Activated CD4-positive, alpha-beta T cell treated with anti-CD3 and anti-CD28 coated beads, Interleukin-2, amount 50 U/mL, for 48 hours (primary cell): ENCODE data around the gene QSOX1.

Experiments
- DNase-seq, 2 experiments: peaks; one replicate each; pipeline ENCODE4 v3.0.0-alpha.2; 2020

The QSOX1 gene

DNA sequence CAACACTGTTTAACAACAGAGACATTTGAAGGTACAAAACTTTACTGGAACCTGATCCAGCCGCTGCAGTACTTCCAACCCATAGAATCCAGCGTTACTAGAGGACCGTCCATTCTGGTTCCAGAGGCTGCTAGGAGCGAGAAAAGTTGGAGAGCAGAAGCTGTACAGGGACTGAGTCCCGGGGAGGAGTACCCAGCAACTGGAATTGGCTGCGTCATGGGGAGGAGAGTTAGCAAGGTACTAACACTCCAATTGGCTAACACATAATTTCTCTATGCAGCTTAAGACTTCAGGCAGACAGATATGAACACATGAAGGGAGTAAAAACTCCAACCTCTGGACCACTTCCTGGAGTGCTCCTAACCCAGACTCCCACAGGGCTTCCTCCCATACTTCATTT lies 2.1 kb upstream of the QSOX1 start:
- no peak for DNase-seq

DNA sequence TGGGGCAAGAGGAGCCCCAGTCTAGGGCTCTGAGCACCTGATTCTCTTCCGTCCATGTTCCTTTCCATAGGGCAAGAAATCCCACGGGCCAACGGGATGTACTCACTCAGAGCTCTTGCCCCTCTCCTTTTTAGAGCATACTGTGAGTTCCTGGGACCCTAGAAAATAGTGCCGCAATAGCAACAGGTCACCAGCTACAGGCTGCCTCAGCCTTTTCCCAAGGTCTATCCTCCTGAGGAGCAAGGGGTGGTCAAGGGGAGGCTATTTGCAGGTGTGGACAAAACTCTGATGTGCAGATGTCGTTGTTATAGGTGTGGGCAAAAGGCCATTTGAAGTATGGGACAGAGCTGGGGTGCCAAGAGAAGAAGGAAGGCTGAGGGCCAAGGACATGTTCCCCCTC lies 1.6 kb upstream of the QSOX1 start:
- no peak for DNase-seq

DNA sequence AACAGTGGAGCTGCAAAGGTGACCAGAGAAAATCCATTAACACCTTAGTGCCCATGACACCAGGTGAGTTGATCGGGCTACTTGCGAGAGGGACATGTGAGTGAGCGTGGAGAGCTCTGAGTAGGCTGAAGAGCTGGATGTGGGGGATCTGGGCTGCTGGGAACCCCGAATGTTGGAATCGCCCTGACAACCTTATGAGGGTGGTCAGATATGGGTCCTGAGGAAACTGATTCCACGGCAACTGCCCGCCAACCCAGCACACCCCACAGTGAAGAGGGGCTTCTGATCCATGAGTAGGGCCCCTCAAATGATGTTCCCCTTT lies 705 bp upstream of the QSOX1 start:
- DNase-seq = no peak

DNA sequence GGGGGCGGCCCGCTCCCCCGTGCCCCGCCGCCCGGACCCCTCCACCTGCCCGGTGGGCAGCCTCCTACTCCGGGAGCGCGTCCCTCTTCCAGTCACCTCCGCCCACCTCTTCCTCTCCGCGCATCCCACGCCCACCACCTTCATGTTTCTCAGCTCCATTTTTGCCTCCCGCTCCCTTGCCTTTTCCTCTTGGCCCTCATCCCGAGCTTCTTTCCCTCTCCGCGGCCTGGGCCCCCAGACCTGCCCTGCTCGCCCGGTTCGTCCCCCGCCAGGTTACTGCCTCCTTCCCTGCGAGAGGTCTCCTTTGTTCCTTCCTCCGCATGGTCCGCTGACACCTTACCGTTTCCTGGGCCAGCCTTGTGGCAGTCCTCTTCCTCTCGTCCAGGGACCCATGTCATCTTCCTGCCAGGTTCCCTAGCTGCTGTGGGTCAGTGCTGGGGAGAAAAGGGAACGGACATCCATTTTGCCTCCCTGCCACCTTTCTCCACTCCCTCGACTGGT lies 563 bp downstream of the QSOX1 start:
- peak in 1 of 2 experiments; percentile 37 for DNase-seq

DNA sequence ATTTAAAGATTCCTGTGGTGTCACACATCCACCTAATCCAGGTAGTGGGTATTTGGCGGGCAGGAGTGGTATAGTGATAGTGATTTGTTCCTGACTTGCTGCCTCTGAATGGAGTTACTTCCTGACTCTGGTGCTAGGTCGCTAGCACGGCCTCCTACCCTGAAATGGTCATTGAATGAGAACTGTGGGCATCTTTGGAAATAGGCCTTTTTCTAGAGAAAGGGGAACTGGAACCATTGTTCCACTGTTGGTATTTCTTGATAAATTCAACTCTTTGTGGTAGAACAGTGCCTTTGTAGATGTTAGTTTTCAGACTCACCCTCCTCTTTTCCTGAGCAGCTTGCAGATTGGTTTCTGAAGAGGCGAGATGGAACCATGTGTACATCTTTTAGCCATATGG lies 1.5 kb downstream of the QSOX1 start:
- DNase-seq = no peak

DNA sequence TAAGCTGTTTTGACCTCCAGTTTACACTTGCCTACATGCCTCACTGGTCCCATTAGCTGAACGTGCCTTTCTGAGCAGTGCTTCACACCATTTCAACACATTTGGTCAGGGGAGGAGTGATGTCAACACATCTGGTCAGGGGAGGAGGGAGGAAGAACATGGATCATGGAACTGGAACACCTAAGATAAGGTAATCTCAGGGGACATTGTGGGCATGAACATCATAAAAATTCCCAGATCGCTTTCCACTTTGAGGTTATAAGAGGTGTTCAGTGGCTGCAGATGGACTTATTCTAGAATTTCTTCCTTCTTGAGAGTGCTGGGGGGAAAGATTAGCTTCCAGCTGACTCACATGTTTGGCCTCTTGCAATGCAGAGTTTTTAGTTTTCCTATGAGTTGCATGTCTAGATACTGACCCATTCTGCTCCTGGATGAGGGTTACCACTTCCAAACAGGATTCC lies 2.0 kb downstream of the QSOX1 start:
- DNase-seq = no peak

DNA sequence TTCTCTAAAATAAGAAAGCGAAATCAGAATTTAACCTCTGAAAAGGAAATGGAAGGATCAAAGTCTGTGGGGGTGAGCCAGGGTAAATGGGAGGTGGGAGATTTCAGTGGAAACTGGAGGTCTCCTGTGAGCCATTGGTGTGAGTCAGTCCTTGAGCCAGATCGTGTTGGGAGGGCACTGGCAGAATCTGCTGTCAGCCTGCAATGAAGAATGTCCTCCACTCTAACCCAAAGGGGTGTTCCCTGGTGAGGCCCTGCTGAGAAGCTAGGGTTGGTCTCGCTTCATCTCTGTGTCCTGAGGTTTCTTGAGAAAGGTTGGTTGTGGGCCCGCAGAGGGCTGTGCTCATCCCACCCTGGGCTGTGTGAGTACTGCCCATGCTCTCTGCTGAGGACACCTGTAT lies 2.4 kb downstream of the QSOX1 start:
- no peak for DNase-seq

DNA sequence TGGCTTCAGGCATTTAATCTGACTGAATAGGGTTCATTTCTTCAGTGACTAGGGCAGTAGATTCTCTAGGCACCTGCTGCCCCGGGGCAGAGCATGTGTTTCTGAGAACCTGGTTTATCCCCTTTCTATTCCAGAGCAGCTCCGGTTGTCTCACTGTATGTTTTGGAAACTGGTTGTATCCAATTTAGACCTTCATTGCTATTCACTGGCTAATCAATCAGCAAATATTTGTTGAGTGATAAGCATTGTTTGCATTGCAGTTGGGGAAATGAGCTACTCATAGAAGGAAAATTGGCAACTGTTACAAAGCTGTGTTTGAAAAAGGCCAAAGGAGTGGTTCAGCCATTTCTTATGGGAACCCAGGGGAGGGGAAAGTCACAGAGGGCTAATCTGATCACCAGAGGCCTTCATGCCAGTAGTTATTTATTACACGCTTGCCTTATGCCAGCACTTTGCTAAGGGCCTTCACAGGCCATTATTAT lies 2.9 kb downstream of the QSOX1 start:
- no peak for DNase-seq

DNA sequence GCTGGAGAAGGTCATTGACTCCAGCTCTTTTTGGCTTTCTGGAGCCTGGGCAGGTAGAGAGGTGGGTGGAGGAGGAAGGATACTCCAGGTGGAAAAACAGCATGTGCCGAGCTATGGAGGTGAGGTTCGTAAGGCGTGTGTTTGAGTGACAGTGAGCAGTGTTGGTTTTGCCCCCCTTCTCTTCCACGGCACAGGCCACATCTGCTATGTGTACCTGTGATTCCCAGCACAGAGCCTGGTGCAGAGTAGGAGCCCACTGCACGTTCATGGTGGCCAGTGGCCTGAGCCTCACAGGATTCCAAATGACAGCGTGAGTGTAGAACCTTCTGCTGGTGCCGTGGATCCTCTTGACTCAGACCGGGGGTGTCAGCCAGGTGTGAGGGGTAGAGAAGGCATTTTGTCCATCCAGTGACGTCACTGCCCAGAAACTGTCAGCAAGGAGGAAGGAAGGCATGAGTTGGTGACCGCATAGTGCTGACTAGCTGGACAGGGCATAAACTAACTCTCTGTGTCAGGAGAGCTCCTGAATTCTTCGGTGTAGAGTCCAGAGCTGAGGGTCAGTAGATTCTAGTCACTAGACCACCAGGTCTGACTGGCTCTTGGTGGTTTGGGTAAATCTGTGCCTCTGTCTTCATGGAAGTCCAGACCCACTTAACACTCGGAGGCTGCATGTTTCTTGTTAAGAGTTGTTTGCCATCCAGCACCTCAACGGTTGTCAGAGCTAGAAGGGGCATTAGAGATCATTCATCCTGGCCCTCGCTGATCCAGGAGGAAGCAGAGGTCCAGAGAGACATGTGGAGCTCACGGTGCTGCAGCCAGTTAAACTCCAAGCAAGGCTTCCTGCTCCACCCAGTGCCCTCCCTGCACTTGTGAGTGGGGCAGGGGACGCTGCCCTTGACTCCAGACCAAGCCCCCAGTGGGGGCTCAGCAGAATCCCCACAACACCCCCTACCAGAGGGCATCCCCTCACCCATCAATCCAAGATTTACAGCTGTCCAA lies 3.8 kb downstream of the QSOX1 start:
- DNase-seq = no peak

DNA sequence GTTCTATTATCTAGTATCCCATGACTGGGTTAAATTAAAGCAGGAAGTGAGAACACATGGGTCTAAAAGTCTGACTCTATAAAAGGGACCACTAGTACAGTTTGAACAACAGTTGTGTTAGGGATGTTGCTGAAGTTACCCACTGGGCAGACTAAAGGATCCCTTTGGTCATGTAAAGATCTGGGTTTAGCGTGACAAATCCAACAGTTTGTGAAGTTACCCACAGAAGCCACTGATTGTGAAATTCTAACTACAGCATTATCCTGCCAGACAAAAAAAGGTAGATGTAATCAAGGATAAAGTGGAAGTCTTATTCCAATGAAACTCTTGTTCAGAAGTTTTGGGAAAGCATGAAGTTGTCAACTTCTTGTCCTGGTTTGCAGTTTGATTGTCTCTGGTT lies 5.7 kb downstream of the QSOX1 start:
- DNase-seq = no peak

DNA sequence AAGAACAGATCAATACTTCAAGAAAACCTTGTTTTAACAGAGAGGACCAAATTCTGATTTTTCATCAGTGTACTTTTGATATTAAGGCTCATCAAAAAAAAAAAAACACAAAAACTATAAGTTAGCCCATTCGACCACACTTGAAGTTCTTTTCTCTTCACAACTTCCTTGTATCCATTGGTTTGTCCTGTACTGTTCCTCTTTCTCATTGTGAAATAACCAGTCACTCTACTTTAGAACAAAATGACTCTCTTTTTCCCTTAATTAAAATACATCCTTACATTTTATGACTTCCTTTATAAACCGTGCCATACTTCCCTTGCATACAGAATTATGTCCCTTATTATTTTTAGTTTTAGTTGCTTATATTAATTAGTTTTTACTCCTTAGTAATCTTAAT lies 8.4 kb downstream of the QSOX1 start:
- no peak for DNase-seq

DNA sequence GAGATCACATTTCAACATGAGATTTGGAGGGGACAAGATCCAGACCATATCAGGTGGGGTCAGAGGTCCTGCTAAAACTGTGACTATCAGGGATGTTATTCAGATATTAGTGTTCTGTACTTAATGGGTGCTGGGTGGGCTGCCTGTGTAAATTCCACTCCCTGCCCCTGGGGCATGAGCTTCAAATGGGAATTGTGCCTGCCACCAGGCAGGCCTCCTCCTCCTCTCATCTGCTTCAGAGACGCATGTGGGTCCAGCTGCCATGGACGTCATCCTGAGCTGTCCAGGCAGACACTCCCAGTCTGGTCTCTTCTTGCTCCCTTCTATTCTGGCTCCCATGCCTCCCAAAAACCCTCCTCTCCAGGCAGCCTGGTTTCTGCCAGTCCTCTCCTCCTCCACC lies 10.4 kb downstream of the QSOX1 start:
- no peak for DNase-seq

DNA sequence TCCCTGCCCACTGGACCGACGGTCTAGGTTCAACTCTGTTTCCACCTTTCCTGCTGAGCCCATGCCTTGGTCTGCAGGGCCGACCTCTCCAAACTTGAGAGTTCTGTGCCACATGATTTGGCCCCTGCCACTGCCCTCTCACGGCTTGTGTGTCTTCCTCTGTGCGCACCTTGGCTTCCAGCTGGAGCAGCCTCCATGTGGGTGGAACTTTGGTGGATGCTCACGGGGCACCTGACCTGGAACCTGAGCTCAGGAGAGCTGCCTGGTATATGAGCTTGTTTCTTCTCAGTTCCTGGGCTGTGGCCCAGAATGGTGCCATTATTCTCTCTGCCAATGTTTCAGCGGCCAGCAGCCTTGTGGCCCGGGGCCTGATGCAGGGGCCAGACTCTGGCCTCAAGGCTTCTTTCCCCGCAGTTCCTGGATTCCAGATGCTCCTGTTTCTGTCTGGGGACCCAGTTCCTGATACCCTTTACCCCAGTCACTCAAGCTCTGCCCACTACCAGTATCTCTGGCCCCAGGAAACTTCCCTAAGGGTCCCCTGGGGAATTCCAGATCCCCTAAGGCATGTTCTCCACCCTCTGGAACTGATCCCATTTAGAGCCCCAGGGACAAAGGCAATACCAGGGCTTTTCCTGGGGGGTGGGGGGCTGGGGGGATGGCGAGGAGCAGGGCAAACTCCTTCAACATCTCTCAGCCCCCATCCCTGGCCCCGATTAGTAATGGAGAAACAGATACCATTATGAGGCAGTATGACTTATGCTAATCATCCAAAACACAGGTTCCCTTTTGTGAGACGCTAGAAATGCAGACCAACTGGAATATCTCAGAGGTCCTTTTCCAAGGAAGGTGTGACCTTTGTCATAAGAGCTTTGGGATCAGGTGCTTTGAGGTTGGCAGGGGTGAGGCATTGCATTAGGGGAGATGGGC lies 11.1 kb downstream of the QSOX1 start:
- DNase-seq = no peak

DNA sequence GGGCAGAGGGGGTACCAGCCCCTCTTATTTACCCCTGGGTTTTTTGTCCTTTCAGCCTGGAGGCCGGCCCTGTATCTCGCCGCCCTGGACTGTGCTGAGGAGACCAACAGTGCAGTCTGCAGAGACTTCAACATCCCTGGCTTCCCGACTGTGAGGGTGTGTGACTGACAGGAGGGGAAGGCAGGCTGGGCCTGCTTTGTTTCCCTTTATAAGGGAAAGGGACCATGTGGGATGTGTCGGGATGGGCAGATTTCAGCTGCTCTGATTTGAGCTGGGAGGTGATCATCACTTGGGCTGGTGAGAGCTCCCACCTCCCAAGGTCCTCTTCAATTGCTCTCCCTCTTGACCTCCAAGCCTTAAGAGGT lies 11.7 kb downstream of the QSOX1 start:
- DNase-seq = no peak

DNA sequence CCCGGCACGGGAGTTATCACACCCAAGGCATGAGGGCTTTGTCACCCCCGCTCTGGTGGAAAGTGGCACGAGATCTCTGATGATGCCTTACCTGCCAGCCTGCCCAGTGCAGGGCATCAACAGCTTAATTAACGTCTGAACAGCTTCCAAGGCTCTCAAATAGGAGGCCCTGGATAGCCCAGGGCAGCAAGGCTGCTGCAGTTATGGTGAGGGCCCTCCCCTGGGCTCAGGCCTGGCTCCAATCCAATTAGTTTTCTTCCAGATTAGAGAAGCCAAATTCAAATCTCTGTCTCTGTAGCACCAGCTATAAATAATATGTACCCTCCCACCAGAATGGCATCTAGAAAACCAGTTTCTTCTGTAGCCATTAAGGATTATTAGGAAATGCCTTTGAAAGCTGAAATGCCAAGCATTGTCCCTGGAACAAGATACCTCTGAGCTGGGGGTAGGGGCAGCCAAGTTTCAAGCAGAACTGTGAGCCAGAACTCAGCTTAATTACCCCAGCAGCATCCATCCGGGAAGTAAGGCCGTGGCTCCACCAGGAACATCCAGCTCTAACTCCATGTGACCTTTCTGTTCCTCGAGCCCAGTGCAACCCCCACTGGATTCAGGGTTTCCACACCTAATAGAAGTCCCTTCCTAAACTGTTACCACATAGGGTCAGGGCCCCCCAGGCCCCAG lies 12.5 kb downstream of the QSOX1 start:
- DNase-seq = no peak

DNA sequence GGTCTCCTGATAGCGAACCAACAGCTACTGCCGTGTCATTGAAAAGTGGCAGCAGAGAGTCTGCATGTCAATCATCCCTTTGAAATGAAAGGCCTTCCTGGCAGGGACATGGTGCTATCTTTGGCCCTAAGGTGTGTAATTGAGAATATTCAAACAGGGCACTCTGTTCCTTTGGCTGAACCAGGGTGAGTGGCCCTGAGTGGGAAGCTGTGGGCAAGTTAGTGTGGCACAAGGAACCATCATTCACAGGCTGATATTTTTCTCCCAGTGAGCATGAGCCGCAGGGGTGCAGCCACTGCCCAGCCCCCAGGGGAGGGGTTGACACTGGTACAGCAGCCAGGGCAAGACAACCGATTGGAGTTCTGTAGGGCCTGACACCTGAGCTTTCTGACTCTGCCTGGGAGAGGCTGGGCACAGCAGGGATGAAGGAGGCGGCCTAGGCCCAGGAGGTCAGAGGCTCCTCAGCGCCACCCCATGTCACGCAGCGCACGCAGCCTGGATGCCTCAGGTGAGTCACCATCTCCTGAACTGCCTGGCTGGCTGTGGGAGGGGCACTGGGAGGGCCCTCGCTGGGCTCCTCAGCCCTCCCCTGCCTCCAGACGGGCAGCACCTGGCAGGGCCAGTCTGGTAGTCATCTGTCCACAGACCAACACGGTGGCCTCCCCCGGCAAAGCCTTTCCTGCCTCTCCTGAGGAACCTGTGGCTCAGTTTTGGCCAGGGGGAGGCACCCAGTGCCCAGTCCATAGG lies 13.2 kb downstream of the QSOX1 start:
- no peak for DNase-seq

DNA sequence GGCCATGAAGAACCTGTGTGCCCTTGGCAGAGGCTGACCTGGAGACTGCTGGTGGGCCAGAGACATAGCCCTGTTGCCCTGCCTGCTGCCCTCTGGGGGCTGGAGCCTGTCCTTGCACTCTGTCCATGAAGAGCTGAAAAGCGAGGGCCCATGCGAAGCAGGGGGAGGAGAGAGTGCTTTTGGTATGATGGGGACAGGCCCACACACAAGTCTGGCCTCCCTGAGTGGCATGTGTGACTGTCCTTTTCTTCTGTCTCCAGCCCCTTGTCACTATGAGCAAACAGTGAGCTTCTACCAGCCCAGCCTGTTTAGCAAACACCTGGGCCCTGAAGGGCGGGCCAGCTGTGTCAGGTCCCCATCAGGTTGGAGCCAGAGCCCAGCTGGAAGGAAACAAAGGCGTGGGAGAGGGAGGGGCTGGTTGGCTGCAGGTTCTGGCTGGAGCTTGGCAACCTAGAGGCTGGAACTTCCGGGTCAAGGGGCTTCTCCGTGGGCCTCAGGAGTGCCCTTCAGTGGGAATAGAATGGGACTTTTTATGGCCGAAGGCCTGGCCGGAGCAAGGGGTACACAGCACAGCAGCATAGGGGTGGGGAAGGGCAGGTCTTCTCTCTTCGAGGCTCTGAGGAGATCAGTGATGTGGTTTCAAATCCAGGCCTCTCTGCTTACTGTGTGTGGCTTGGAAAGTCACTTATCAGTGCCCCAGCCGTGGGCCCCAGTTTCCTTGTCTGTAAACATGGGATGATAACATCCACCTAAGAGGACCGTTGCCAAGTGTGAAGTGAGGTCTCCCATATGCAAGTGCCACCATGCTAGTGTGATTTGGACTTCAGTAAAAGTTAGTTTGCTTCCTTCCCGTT lies 14.3 kb downstream of the QSOX1 start:
- peak; percentile 37 to 51 for DNase-seq

DNA sequence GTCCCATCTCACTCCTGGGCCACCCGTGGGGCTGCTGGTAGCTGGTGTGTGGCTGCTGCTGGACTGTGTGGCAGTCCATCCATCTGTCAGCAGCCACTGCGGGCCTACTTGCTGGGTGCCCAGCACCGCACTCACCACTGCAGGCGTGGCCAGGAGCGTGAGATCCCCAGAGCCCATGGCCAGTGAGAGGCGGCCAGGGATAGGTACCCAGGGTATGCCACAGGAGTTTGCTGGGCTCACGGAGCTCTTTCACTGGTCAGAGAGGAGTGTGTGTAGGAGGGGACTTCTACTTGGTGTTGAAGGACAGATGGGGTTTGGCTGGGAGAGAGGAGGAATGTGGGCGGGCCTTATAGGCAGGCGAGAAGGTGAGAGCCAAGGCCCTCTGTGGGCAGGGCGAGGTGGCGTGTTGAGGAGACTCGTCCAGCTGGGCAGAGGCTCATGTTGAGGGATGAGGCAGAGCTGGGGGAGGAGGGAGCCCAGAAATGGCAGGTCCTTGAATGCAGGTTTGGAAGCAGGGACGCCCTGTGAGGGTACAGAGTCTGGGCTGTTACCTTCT lies 15.0 kb downstream of the QSOX1 start:
- DNase-seq = no peak

DNA sequence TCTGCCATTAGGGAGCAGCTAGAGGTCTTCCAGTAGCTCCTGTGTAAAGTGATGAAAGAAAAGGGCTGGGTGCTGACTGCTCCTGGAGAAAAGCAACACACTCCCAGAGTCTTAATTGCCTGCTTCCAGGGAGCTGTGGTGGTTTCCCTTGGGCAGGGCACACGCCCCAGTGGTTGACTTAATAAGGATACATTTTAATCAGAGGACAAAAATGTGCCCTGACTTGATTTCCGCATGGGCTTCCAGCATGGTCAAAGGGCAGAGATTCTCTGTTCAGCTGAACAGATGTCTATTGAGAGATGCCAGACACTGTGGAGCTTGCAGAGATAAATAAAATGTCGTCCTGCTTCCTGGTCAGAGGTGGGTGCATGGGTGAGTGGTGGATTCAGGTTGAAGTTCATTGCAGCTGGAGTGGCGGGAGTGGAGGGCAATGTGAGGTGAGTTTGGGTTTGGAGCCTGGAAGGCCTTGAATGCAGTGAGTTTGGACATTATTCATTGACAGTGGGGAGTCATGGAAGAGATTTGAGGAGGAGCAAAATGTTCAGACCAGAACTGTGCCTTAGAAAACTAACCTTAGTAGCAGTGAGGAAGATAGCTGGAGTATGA lies 16.0 kb downstream of the QSOX1 start:
- no peak for DNase-seq

DNA sequence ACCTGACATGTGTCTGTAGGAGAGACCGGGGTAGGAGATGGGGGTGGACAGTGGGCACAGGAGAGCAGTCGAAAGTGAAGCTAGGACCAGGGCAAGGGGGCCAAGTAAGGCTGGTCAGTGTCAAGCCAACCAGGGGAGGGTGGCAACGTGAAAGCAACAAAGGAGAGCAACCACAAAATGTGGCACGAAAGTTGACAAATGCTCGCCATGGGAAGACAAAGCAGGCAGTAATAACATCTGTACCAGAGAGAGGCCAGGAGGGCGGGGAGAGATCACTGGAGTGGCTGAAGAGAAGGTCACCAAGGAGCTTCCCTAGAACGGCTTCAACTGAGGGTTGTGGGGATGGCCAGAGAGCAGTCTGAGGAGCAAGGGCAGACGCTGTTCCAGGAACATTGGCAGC lies 17.0 kb downstream of the QSOX1 start:
- DNase-seq = no peak
